NCI-H524 treated with DMSO at 0.1 percent for 48 hours (cell line): ENCODE data around the gene MARF1.
"Not testable (repeated sequence)": the region's sequence is repeated elsewhere in the genome, so short reads cannot be mapped to it uniquely, and the experiment has no call there.

Experiments
- DNase-seq: peaks from one replicate; lab custom pipeline; 2025; lab: John Stamatoyannopoulos, UW

The MARF1 gene

GRCh38 chr16:15570666-15571065 is 72.3 kb downstream of the MARF1 start:
- not testable (repeated sequence) for DNase-seq

- no peak for DNase-seq
These were observed 75.1 kb downstream of the MARF1 start for GRCh38 chr16:15567823-15568222.

GRCh38 chr16:15566095-15566494 is 76.9 kb downstream of the MARF1 start:
- no peak for DNase-seq

- no peak for DNase-seq
These were observed 78.2 kb downstream of the MARF1 start for GRCh38 chr16:15564604-15565339.

GRCh38 chr16:15559176-15559575 is 83.8 kb downstream of the MARF1 start:
- no peak for DNase-seq

- no peak for DNase-seq
These were observed 85.7 kb downstream of the MARF1 start for GRCh38 chr16:15557258-15557657.

GRCh38 chr16:15556130-15556529 is 86.8 kb downstream of the MARF1 start:
- DNase-seq = no peak

- DNase-seq = no peak
These were observed 89.5 kb downstream of the MARF1 start for GRCh38 chr16:15553313-15554088.

GRCh38 chr16:15552507-15552906 is 90.4 kb downstream of the MARF1 start:
- DNase-seq = no peak

GRCh38 chr16:15548482-15548891 is 94.5 kb downstream of the MARF1 start:
- DNase-seq = no peak

- no peak for DNase-seq
These were observed 95.2 kb downstream of the MARF1 start for GRCh38 chr16:15547768-15548096.

GRCh38 chr16:15547072-15547767 is 95.7 kb downstream of the MARF1 start:
- not testable (repeated sequence) for DNase-seq

- DNase-seq = no peak
These were observed 97.4 kb downstream of the MARF1 start for GRCh38 chr16:15545544-15545943.

- DNase-seq = no peak
These were observed 98.5 kb downstream of the MARF1 start for GRCh38 chr16:15544405-15544804.
